Fibroblast of skin of abdomen (primary cell): ENCODE data around the gene TMEM236.

Experiments used
- DNase-seq: peaks from one replicate; pipeline ENCODE4 v3.0.0-alpha.2; 2013

The TMEM236 gene

DNA sequence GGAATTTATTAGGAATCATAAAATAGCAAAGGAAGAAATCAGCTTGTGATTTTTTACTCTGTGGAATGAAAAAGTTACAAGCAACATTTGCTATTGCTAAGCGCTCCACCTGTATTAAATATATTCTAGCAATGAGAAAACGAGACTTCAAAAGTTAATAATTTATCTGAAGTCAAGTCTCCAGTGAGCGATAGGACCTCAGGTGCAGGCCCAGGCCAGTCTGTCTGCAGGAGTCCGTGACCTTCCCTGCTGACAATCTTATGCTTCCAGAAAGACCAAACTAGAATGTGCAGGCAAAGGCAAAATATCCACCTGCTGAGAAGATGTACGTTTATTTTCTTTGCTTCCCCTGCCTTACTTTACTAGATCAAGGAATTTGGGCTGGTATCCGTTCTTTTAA, 79.9 kb downstream of the TMEM236 start:
- DNase-seq: no peak

- DNase-seq: no peak
Measured at GRCh38 chr10:17833656-17834055, 81.7 kb downstream of the TMEM236 start.

- peak; percentile 94 for DNase-seq
Measured at GRCh38 chr10:17835688-17836087, 83.7 kb downstream of the TMEM236 start.

DNA sequence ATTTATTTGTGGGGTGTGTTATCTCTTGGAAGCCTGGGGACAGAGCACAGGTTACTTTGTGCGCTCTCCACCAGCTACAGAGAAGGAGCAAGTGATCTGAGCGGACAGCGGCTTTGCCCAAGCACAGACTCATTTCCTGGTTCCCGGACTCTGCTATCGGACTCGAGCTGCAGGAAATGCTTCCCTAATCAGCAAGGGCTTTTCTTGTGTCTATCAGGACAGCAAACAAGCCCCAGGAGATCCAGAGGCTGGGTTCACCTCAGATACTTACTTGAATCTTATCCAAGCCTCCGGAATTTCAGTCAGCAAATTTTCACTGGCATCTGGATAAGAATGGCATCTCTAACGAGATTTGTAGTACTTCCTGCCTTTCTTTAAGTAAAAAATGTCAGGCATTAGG, 84.9 kb downstream of the TMEM236 start:
- DNase-seq: peak; percentile 57

DNA sequence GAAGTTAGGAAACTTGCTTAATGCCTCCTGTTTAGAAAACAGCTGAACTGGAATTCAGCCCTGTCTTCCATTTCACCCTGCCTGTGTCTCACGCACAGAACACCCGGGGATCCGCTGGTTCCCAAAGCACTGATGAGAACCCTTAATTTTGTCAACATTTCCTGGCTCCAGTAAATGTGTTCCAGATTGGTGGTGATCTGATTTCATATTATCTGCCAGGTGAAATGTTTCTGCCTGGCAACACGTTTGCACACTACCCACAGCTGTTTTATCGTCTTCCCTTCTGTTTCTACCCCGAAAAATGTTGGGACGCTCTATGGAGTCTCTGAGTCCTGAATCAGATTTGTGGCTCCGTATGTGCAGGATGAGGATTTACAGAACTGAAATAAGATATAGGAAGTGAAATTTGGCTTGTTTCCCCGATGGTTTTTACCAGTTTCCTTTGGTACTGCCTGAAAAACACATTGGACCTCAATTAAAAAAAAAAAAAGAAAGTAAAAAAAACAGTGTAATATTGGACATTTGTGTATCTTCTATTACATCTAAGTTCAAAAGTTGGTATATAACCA, 86.2 kb downstream of the TMEM236 start:
- no peak for DNase-seq

DNA sequence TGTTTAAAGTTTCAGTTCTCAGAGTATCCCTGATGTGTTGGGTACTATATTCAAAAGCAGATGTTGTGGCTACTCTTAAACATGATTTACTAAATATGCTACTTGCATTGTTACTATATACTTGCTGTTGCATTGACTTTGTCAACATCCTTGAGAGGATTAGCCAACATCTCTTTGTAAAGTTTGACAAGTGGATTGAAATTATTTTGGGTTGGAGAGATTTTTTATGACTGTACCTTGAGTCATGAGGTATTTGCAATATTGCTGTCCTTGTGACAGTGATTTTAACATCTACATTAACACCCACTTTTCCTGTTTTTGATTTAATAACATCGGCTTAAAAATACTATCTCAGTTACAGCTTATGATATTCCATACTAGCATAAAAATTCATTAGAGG, 89.0 kb downstream of the TMEM236 start:
- peak; percentile 8 for DNase-seq

DNA sequence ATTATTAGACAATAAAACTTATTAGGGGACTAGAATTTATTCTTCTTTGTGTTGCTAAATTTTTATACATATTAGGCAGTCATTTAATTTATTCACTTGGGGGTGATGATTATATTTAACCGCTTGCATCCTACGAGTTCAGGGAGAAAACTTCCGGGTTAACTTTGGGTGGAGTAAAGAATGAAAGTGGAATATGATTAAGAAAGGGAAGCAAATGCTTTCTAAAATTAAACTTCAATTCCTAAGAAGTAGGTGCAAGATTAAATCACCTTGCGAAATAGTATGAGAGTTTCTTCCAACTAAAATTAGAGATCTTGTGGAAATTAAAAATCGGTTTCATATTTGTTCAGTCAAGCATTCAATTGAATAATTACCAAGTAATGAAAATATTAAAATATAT, 90.6 kb downstream of the TMEM236 start:
- no peak for DNase-seq

DNA sequence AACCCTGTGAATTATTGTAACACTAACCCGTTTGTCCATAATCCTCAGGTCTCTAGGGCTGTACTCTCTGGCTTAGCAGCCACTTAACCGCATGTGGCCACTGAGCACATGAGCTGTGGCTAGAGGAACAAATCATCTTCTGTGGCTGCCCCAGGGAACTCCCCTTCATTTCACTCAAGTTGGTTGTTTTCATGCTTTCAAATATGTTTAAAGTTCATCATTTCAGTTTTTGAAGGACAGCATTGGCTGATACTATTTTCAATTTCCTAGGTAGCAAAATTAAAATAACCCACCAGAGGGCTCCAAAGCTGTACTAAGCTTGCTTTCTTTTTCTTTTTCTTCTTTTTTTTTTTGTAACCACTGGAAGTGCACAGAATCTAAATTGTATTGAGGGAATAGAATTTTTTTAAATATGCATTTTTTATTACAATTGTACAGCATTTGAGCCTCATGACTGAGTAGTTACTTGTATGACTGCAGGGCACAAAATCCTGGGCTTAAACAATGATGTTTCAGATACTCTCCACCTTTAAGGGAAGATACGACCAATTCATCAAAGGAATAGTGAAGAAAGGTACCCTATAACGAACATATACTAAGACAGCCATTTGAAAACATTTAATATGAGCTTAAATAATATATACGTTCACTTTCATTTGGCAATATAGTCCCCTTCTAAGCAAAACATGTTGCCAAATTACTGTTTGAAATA, 95.7 kb downstream of the TMEM236 start:
- peak; percentile 24 for DNase-seq

DNA sequence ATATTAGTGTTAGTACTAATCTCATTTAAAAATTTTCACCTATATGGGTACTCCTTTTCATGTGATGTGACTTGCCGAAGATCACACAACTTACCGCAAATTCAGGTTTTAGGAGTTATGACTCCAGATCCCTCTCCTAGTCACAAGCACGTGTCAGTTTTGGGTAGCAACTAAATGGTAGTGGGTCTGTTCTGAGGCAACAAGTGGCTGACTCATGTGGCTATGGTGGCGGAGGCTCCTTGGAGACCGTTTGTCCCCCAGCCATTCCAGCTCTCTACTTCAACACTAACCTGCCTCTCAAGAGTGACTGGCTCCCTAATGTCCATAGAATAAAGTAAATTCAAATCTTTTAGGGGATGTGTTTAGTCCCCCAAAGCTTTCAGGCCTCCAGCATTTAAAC, 96.6 kb downstream of the TMEM236 start:
- DNase-seq: no peak
